ENCODE data around the gene GPR119. TPM values are rescaled to one million over a fixed set of nuclear protein-coding genes. Genes with fewer than 3 reads are reported as not detected.

The GPR119 gene
- total RNA-seq, 1 experiment from 2014 or later: not detected

DNA sequence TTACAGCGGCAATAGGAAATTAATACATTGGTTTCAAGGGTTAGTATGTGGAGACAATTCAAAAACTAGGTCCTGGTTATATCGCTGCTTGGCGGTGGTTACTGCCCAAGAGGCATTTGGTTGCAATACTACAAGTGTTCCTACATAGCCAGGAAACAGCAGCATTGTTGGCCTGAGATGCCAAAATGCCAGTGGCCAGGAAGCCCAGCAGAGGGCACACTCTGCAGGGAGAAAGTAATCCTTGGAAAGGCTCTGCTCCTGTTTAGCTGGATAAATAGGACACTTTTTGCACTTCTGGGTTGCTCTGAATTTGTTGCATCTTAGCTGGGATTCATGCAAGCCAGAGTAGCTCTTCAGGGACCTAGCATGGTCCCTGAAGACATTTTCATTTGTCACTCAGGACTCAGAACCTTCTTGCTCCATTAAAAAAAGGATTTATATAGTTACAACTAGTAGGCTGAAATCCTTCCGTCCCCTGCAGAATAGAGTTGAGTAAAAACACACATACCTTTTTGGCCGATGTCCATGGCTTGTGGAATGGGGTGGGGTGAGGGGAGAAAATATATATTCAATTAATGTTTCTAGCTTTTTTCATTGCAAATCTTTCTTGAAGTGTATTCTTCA, 8.1 kb upstream of the GPR119 start:
- DNase-seq (ENCODE audit: low read depth, low spot score) (peak; percentile 18), ATAC-seq (peak; percentile 91)
- Histone ChIP-seq H3K27me3 (ENCODE audit: insufficient read depth, low read length) (no peaks in the 10 kb centered on the region), H3K4me3 (replicated peaks in 1 of 2; ENCODE audit: low read depth in 1 of 2, low read length in 2 of 2) (no peak overlapping the region), H3K4me1 (ENCODE audit: control insufficient read depth in 1 of 2, insufficient read depth in 2 of 2, low read length in 2 of 2) (no peaks in the 10 kb centered on the region), H4K20me1 (ENCODE audit: insufficient read depth) (no peaks in the 10 kb centered on the region), H2AFZ (ENCODE audit: low read depth, low read length, poor library complexity, severe bottlenecking) (no peak overlapping the region), H3K36me3 (ENCODE audit: control insufficient read depth in 1 of 2, insufficient read depth in 2 of 2, low read length in 2 of 2) (no peaks in the 10 kb centered on the region), H3K79me2 (ENCODE audit: insufficient read depth, low read length) (no peaks in the 10 kb centered on the region), H3K9ac (ENCODE audit: low read length) (no peak overlapping the region), H3K9me2 (ENCODE audit: insufficient read depth) (no peaks in the 10 kb centered on the region), H3K4me2 (ENCODE audit: low read length) (no peak overlapping the region), H3K27ac (ENCODE audit: low read depth, low read length) (no peak overlapping the region), H3K9me3 (ENCODE audit: control insufficient read depth in 1 of 2, insufficient read depth in 1 of 2, low read depth in 1 of 2, low read length in 2 of 2) (no peaks in the 10 kb centered on the region)
- intact Hi-C loops (cut with micrococcal nuclease): loop anchor here (1.0 kb wide), 1 partner anchor 524 kb away; no protein-coding TSS in a partner anchor
- TF ChIP-seq, protein P1, sequence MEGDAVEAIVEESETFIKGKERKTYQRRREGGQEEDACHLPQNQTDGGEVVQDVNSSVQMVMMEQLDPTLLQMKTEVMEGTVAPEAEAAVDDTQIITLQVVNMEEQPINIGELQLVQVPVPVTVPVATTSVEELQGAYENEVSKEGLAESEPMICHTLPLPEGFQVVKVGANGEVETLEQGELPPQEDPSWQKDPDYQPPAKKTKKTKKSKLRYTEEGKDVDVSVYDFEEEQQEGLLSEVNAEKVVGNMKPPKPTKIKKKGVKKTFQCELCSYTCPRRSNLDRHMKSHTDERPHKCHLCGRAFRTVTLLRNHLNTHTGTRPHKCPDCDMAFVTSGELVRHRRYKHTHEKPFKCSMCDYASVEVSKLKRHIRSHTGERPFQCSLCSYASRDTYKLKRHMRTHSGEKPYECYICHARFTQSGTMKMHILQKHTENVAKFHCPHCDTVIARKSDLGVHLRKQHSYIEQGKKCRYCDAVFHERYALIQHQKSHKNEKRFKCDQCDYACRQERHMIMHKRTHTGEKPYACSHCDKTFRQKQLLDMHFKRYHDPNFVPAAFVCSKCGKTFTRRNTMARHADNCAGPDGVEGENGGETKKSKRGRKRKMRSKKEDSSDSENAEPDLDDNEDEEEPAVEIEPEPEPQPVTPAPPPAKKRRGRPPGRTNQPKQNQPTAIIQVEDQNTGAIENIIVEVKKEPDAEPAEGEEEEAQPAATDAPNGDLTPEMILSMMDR (IDR thresholded peaks at IDR 0.05 in 2 of 3, conservative IDR thresholded peaks at IDR 0.05 in 1 of 3; ENCODE audit: borderline replicate concordance in 1 of 3, insufficient read depth in 1 of 3, low read depth in 2 of 3, low read length in 2 of 3): peak; percentile 47 to 76 (median 62); a peak in 5 of 6 replicates
- no peak for TF ChIP-seq ZFX (IDR thresholded peaks at IDR 0.05)
- peak; percentile 65 for TF ChIP-seq RAD21 (IDR thresholded peaks at IDR 0.05; ENCODE audit: low read depth)
- CTCF ChIA-PET: interaction anchor here (0.6 to 3.8 kb wide), 4 partner anchors 33 to 523 kb away, joined by 3 to 27 read pairs (median 3); no protein-coding TSS in a partner anchor
- POLR2A ChIA-PET: no interaction called here
- BruUV-seq (replicated peaks): no TSS peak
- RAD21 ChIA-PET (ENCODE audit: low non-redundant PET in 1 of 2, low total read pairs in 2 of 2, uncharacterized antibody in 2 of 2, unreplicated experiment in 2 of 2): interaction anchor here in 1 of 2 experiments (1.2 kb wide), 1 partner anchor 523 kb away, joined by 3 read pairs; no protein-coding TSS in a partner anchor

DNA sequence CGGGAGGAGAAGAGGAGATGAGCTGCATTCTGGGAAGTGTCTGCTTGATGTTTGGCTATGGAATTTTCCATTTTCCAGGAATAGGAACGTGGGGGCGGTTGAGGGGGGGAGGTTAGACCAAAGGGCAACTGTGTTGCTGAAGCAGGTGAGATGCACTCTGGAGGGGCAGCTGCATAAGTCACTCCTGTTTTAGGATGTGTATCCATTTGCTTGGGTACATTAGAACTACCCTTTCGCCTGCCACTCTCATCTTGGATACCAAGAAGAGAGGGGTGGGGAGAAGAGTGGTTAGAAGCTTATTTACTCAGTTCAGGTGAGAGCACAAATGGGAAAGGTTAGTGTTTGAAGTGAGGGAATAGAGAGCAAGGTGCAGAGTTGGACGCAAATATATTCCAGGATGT, 934 bp upstream of the GPR119 start:
- no peak overlapping the region for H3K27ac ChIP-seq (ENCODE audit: low read depth, low read length)
- no peak overlapping the region for H2AFZ ChIP-seq (ENCODE audit: low read depth, low read length, poor library complexity, severe bottlenecking)
- no peak overlapping the region for H3K4me2 ChIP-seq (ENCODE audit: low read length)
- intact Hi-C loops (cut with micrococcal nuclease): no loop called here
- no peaks in the 10 kb centered on the region for H3K27me3 ChIP-seq (ENCODE audit: insufficient read depth, low read length)
- no peaks in the 10 kb centered on the region for H3K79me2 ChIP-seq (ENCODE audit: insufficient read depth, low read length)
- no peak overlapping the region for H3K9ac ChIP-seq (ENCODE audit: low read length)
- CTCF ChIA-PET: no interaction called here
- H3K4me1 ChIP-seq (ENCODE audit: control insufficient read depth in 1 of 2, insufficient read depth in 2 of 2, low read length in 2 of 2): no peaks in the 10 kb centered on the region
- no peaks in the 10 kb centered on the region for H3K36me3 ChIP-seq (ENCODE audit: control insufficient read depth in 1 of 2, insufficient read depth in 2 of 2, low read length in 2 of 2)
- ATAC-seq: no peak
- no peak for DNase-seq (ENCODE audit: low read depth, low spot score)
- RAD21 ChIA-PET (ENCODE audit: low non-redundant PET in 1 of 2, low total read pairs in 2 of 2, uncharacterized antibody in 2 of 2, unreplicated experiment in 2 of 2): no interaction called here
- BruUV-seq (replicated peaks): no TSS peak
- no peak overlapping the region for H3K4me3 ChIP-seq (replicated peaks in 1 of 2; ENCODE audit: low read depth in 1 of 2, low read length in 2 of 2)
- H4K20me1 ChIP-seq (ENCODE audit: insufficient read depth): no peaks in the 10 kb centered on the region
- POLR2A ChIA-PET: no interaction called here
- no peaks in the 10 kb centered on the region for H3K9me3 ChIP-seq (ENCODE audit: control insufficient read depth in 1 of 2, insufficient read depth in 1 of 2, low read depth in 1 of 2, low read length in 2 of 2)
- no peaks in the 10 kb centered on the region for H3K9me2 ChIP-seq (ENCODE audit: insufficient read depth)
- TF ChIP-seq EZH2phosphoT487 (IDR thresholded peaks at IDR 0.05; ENCODE audit: borderline replicate concordance) (no peak), CBX3 (IDR thresholded peaks at IDR 0.05; ENCODE audit: low read depth) (no peak), FOSL1 (IDR thresholded peaks at IDR 0.05; ENCODE audit: low read depth) (no peak), SP1 (IDR thresholded peaks at IDR 0.05; ENCODE audit: low read depth) (no peak), SIN3A (IDR thresholded peaks at IDR 0.05; ENCODE audit: low read depth) (no peak), CEBPB (IDR thresholded peaks at IDR 0.05; ENCODE audit: low read depth) (no peak), TCF7L2 (IDR thresholded peaks at IDR 0.05; ENCODE audit: borderline replicate concordance, extremely low read depth, insufficient read depth, insufficient read length) (no peak), RAD21 (IDR thresholded peaks at IDR 0.05; ENCODE audit: low read depth) (no peak), YY1 (IDR thresholded peaks at IDR 0.05; ENCODE audit: extremely low read depth, insufficient replicate concordance, low read depth, low read length) (no peak), ELF1 (IDR thresholded peaks at IDR 0.05; ENCODE audit: borderline replicate concordance, low read depth) (no peak)
- TF ChIP-seq, protein P2, sequence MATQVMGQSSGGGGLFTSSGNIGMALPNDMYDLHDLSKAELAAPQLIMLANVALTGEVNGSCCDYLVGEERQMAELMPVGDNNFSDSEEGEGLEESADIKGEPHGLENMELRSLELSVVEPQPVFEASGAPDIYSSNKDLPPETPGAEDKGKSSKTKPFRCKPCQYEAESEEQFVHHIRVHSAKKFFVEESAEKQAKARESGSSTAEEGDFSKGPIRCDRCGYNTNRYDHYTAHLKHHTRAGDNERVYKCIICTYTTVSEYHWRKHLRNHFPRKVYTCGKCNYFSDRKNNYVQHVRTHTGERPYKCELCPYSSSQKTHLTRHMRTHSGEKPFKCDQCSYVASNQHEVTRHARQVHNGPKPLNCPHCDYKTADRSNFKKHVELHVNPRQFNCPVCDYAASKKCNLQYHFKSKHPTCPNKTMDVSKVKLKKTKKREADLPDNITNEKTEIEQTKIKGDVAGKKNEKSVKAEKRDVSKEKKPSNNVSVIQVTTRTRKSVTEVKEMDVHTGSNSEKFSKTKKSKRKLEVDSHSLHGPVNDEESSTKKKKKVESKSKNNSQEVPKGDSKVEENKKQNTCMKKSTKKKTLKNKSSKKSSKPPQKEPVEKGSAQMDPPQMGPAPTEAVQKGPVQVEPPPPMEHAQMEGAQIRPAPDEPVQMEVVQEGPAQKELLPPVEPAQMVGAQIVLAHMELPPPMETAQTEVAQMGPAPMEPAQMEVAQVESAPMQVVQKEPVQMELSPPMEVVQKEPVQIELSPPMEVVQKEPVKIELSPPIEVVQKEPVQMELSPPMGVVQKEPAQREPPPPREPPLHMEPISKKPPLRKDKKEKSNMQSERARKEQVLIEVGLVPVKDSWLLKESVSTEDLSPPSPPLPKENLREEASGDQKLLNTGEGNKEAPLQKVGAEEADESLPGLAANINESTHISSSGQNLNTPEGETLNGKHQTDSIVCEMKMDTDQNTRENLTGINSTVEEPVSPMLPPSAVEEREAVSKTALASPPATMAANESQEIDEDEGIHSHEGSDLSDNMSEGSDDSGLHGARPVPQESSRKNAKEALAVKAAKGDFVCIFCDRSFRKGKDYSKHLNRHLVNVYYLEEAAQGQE (IDR thresholded peaks at IDR 0.05; ENCODE audit: low read depth): no peak
- TF ChIP-seq, protein P3, sequence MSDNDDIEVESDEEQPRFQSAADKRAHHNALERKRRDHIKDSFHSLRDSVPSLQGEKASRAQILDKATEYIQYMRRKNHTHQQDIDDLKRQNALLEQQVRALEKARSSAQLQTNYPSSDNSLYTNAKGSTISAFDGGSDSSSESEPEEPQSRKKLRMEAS (IDR thresholded peaks at IDR 0.05): no peak
- TF ChIP-seq, protein P4, sequence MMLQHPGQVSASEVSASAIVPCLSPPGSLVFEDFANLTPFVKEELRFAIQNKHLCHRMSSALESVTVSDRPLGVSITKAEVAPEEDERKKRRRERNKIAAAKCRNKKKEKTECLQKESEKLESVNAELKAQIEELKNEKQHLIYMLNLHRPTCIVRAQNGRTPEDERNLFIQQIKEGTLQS (IDR thresholded peaks at IDR 0.05): no peak
